ENCODE measurements around the gene MRPL57. TPM values are rescaled to one million over a fixed set of nuclear protein-coding genes. Genes with fewer than 3 reads are reported as not detected.
"Not testable (repeated sequence)": the region's sequence is repeated elsewhere in the genome, so short reads cannot be mapped to it uniquely, and the experiment has no call there.

Gene MRPL57
- total RNA-seq, 1 experiment from 2014 or later: 26.3 TPM

- no peak for ATAC-seq
- RAD21 ChIA-PET (ENCODE audit: low non-redundant PET in 1 of 2, low total read pairs in 2 of 2, uncharacterized antibody in 2 of 2, unreplicated experiment in 2 of 2): no interaction called here
- DNase-seq (ENCODE audit: low read depth, low spot score): no peak
- no peaks in the 10 kb centered on the region for H3K9me3 ChIP-seq (ENCODE audit: control insufficient read depth in 1 of 2, insufficient read depth in 1 of 2, low read depth in 1 of 2, low read length in 2 of 2)
- no peak overlapping the region for H2AFZ ChIP-seq (ENCODE audit: low read depth, low read length, poor library complexity, severe bottlenecking)
- no peak overlapping the region for H3K9ac ChIP-seq (ENCODE audit: low read length)
- CTCF ChIA-PET: no interaction called here
- H3K4me2 ChIP-seq (ENCODE audit: low read length): no peak overlapping the region
- 0 out of 2 replicates have a peak, but pooled peaks cover 4% of the 10 kb centered on the region for H4K20me1 ChIP-seq (ENCODE audit: insufficient read depth)
- intact Hi-C loops (cut with micrococcal nuclease): no loop called here
- H3K4me1 ChIP-seq (ENCODE audit: control insufficient read depth in 1 of 2, insufficient read depth in 2 of 2, low read length in 2 of 2): no peaks in the 10 kb centered on the region
- no peak overlapping the region for H3K4me3 ChIP-seq (replicated peaks in 1 of 2; ENCODE audit: low read depth in 1 of 2, low read length in 2 of 2)
- no peaks in the 10 kb centered on the region for H3K9me2 ChIP-seq (ENCODE audit: insufficient read depth)
- peaks cover 31% of the 10 kb centered on the region for H3K79me2 ChIP-seq (ENCODE audit: insufficient read depth, low read length)
- POLR2A ChIA-PET: no interaction called here
- no peaks in the 10 kb centered on the region for H3K27me3 ChIP-seq (ENCODE audit: insufficient read depth, low read length)
- H3K36me3 ChIP-seq (ENCODE audit: control insufficient read depth in 1 of 2, insufficient read depth in 2 of 2, low read length in 2 of 2): peaks cover 12 to 29% of the 10 kb centered on the region in 2 experiments
- no peak overlapping the region for H3K27ac ChIP-seq (ENCODE audit: low read depth, low read length)
- BruUV-seq (replicated peaks): no TSS peak
- TF ChIP-seq CBX3 (IDR thresholded peaks at IDR 0.05; ENCODE audit: low read depth): no peak
- no peak for TF ChIP-seq JUND (IDR thresholded peaks at IDR 0.05)
- no peak for TF ChIP-seq EZH2 (IDR thresholded peaks at IDR 0.05)
- no peak for TF ChIP-seq POLR2AphosphoS5 (IDR thresholded peaks at IDR 0.05; ENCODE audit: low read depth, low read length)
- TF ChIP-seq CEBPB (IDR thresholded peaks at IDR 0.05; ENCODE audit: low read depth): no peak
- TF ChIP-seq, protein P1, sequence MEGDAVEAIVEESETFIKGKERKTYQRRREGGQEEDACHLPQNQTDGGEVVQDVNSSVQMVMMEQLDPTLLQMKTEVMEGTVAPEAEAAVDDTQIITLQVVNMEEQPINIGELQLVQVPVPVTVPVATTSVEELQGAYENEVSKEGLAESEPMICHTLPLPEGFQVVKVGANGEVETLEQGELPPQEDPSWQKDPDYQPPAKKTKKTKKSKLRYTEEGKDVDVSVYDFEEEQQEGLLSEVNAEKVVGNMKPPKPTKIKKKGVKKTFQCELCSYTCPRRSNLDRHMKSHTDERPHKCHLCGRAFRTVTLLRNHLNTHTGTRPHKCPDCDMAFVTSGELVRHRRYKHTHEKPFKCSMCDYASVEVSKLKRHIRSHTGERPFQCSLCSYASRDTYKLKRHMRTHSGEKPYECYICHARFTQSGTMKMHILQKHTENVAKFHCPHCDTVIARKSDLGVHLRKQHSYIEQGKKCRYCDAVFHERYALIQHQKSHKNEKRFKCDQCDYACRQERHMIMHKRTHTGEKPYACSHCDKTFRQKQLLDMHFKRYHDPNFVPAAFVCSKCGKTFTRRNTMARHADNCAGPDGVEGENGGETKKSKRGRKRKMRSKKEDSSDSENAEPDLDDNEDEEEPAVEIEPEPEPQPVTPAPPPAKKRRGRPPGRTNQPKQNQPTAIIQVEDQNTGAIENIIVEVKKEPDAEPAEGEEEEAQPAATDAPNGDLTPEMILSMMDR (IDR thresholded peaks at IDR 0.05 in 2 of 3, conservative IDR thresholded peaks at IDR 0.05 in 1 of 3; ENCODE audit: borderline replicate concordance in 1 of 3, insufficient read depth in 1 of 3, low read depth in 2 of 3, low read length in 2 of 3): no peak
- no peak for TF ChIP-seq ELF1 (IDR thresholded peaks at IDR 0.05; ENCODE audit: borderline replicate concordance, low read depth)
These were observed 11.8 kb upstream of the MRPL57 start for GRCh38 chr13:21164631-21165030.

DNA sequence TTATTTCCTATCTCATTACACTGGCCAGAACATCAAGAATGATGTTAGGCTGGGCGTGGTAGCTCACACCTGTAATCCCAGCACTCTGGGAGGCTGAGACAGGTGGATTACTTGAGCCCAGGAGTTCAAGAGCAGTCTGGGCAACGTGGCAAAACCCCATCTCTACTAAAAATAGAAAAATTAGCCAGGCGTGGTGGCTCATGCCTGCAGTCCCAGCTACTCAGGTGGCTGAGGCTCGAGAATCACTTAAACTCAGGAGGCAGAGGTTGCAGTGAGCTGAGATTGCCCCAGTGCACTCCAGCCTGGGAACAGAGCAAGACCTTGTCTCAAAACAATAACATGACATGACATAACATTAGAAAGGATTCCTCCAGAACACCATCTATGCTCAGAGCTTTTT lies 10.9 kb upstream of the MRPL57 start:
- H3K4me3 ChIP-seq (replicated peaks in 1 of 2; ENCODE audit: low read depth in 1 of 2, low read length in 2 of 2); H3K9me3 ChIP-seq (ENCODE audit: control insufficient read depth in 1 of 2, insufficient read depth in 1 of 2, low read depth in 1 of 2, low read length in 2 of 2); CTCF ChIA-PET; ATAC-seq; H4K20me1 ChIP-seq (ENCODE audit: insufficient read depth); H3K27me3 ChIP-seq (ENCODE audit: insufficient read depth, low read length); POLR2A ChIA-PET; intact Hi-C loops (cut with micrococcal nuclease); BruUV-seq (replicated peaks); H2AFZ ChIP-seq (ENCODE audit: low read depth, low read length, poor library complexity, severe bottlenecking); H3K4me1 ChIP-seq (ENCODE audit: control insufficient read depth in 1 of 2, insufficient read depth in 2 of 2, low read length in 2 of 2); H3K4me2 ChIP-seq (ENCODE audit: low read length); H3K9ac ChIP-seq (ENCODE audit: low read length); H3K27ac ChIP-seq (ENCODE audit: low read depth, low read length); RAD21 ChIA-PET (ENCODE audit: low non-redundant PET in 1 of 2, low total read pairs in 2 of 2, uncharacterized antibody in 2 of 2, unreplicated experiment in 2 of 2); H3K9me2 ChIP-seq (ENCODE audit: insufficient read depth); DNase-seq (ENCODE audit: low read depth, low spot score): not testable (repeated sequence)
- peaks cover 15 to 34% of the 10 kb centered on the region in 2 experiments for H3K36me3 ChIP-seq (ENCODE audit: control insufficient read depth in 1 of 2, insufficient read depth in 2 of 2, low read length in 2 of 2)
- H3K79me2 ChIP-seq (ENCODE audit: insufficient read depth, low read length): peaks cover 41% of the 10 kb centered on the region
